ENCODE data around the gene CDNF. TPM values are rescaled to one million over a fixed set of nuclear protein-coding genes. Genes with fewer than 3 reads are reported as not detected.

Gene CDNF
- total and polyA plus RNA-seq, 2 donors (not counting 3 experiments of a cell fraction or from before 2014, with no cell fraction given): 0.40 to 0.58 TPM

GRCh38 chr10:14781763-14782162 lies 56.1 kb downstream of the CDNF start:
- peak overlapping the region; percentile 46 for H3K9ac ChIP-seq (replicated peaks; ENCODE audit: extremely low read depth, insufficient read depth, low read length)
- dilution Hi-C loops (cut with MboI; ENCODE audit: extremely low pct_ligation_motif_present, low sequenced_read_pairs) (no loop called here), intact Hi-C loops (cut with micrococcal nuclease) (loop anchor here (1.0 to 2.0 kb wide), 9 partner anchors 17 to 282 kb away; partner anchors contain the start of genes CDNF, HSPA14, MSANTD7 and SUV39H2)
- H3K4me1 ChIP-seq (ENCODE audit: control insufficient read depth, extremely low read depth, insufficient read depth, low read length): peaks cover 39% of the 10 kb centered on the region
- H4K20me1 ChIP-seq (replicated peaks; ENCODE audit: control insufficient read depth, extremely low read depth, insufficient read depth, low read length): no peaks in the 10 kb centered on the region
- TSS peak; percentile 68 for BruUV-seq (replicated peaks)
- no peaks in the 10 kb centered on the region for H3K36me3 ChIP-seq (ENCODE audit: control insufficient read depth in 2 of 2, extremely low read depth in 1 of 2, insufficient read depth in 2 of 2, low read length in 2 of 2)
- H3K9me1 ChIP-seq (replicated peaks; ENCODE audit: control insufficient read depth, extremely low read depth, insufficient read depth, low read length): no peaks in the 10 kb centered on the region
- peak overlapping the region; percentile 90 for H3K27ac ChIP-seq (ENCODE audit: insufficient read depth, low read depth, low read length)
- H2AFZ ChIP-seq (ENCODE audit: low read depth, low read length): peak overlapping the region; percentile 28
- no peaks in the 10 kb centered on the region for H3K27me3 ChIP-seq (ENCODE audit: control insufficient read depth in 2 of 2, insufficient read depth in 2 of 2, low read length in 2 of 2)
- POLR2A ChIA-PET: interaction anchor here (0.6 to 0.7 kb wide), 5 partner anchors 29 to 418 kb away, joined by 3 to 15 read pairs (median 5); no protein-coding TSS in a partner anchor
- no peak overlapping the region for H3K4me3 ChIP-seq (replicated peaks in 1 of 3; ENCODE audit: insufficient read depth in 1 of 3, low read depth in 1 of 3, low read length in 3 of 3)
- CTCF ChIA-PET: interaction anchor here (0.7 kb wide), 1 partner anchor 34 kb away, joined by 3 read pairs; no protein-coding TSS in a partner anchor
- DNase-seq (ENCODE audit: low read depth, low spot score): peak; percentile 77
- TF ChIP-seq MAX (IDR thresholded peaks at IDR 0.05; ENCODE audit: insufficient read depth, insufficient read length): no peak
- peak; percentile 33 for TF ChIP-seq POLR2A (IDR thresholded peaks at IDR 0.05; ENCODE audit: low read depth, low read length)
- peak; percentile 40 for TF ChIP-seq FOS (IDR thresholded peaks at IDR 0.05; ENCODE audit: borderline replicate concordance, insufficient read depth, low read length)
- peak; percentile 25 for TF ChIP-seq JUN (IDR thresholded peaks at IDR 0.05; ENCODE audit: borderline replicate concordance, insufficient read depth, insufficient read length, low read depth)
- TF ChIP-seq GATA2 (IDR thresholded peaks at IDR 0.05; ENCODE audit: insufficient read depth, insufficient read length, low read depth, low read length): peak; percentile 92
- TF ChIP-seq POLR2AphosphoS5 (IDR thresholded peaks at IDR 0.05; ENCODE audit: insufficient read depth, low read depth, low read length): peak; percentile 79
- no peak for TF ChIP-seq MYC (IDR thresholded peaks at IDR 0.05; ENCODE audit: low read depth, low read length)
- no peak for TF ChIP-seq EZH2 (IDR thresholded peaks at IDR 0.05; ENCODE audit: borderline replicate concordance, low read depth, low read length, severe bottlenecking)
- TF ChIP-seq CTCF (IDR thresholded peaks at IDR 0.05; ENCODE audit: extremely low read depth in 1 of 2, insufficient read depth in 1 of 2, low read depth in 1 of 2, low read length in 2 of 2): no peak
- H3K79me2 ChIP-seq (ENCODE audit: control insufficient read depth, insufficient read depth, low read length): no peaks in the 10 kb centered on the region
- FAIRE-seq: peak; percentile 92
- H3K4me2 ChIP-seq (ENCODE audit: insufficient read depth, low read length): peak overlapping the region; percentile 42
- H3K9me3 ChIP-seq (replicated peaks; ENCODE audit: control insufficient read depth, insufficient read depth, low read length): no peaks in the 10 kb centered on the region
